Left lung (tissue), 10 donors: ENCODE data around the gene GSK3B. TPM values are rescaled to one million over a fixed set of nuclear protein-coding genes. Genes with fewer than 3 reads are reported as not detected.
"Not testable (repeated sequence)": the region's sequence is repeated elsewhere in the genome, so short reads cannot be mapped to it uniquely, and the experiment has no call there.

Experiments
- ATAC-seq: fragments of 200-7000 bp; cut with Tn5 transposase; one replicate; pipeline ENCODE4 v1.9.1; 2020; ENCODE audit warnings: moderate library complexity
- DNase-seq, 4 donors: peaks; one replicate each; pipeline ENCODE4 v3.0.0-alpha.2; 2013 to 2020
- H3K27ac ChIP-seq, 2 donors: fragments of 200-600 bp; sonication (generic) in 1 of 2; one replicate each; pipeline versions ENCODE4 v1.5.0 to v1.8.0; 2020 to 2021
- H3K27me3 ChIP-seq, 2 donors: fragments of 200-600 bp; sonication (generic) in 1 of 2; one replicate each; pipeline versions ENCODE4 v1.5.0 to v1.8.0; 2020 to 2021
- H3K36me3 ChIP-seq, 2 donors: fragments of 200-600 bp; sonication (generic) in 1 of 2; one replicate each; pipeline versions ENCODE4 v1.5.0 to v1.8.0; 2020 to 2021
- H3K4me1 ChIP-seq, 2 donors: fragments of 200-600 bp; one replicate each; pipeline ENCODE4 v1.8.0; 2021
- H3K4me3 ChIP-seq, 2 donors: fragments of 200-600 bp; sonication (generic) in 1 of 2; one replicate each; pipeline versions ENCODE4 v1.5.0 to v1.8.0; 2020 to 2021; ENCODE audit warnings: mild to moderate bottlenecking in 1 of 2
- H3K9me3 ChIP-seq, 2 donors: fragments of 200-600 bp; sonication (generic) in 1 of 2; one replicate each; pipeline versions ENCODE4 v1.5.0 to v1.8.0; 2020 to 2021
- intact Hi-C, 2 donors: fragments of 100-400 bp; cut with DNase I; formaldehyde crosslinking; loops; one replicate each; pipeline versions ENCODE4 v1.11.2 to v1.14.2; 2022
- polyA plus RNA-seq, 6 donors: library from polyadenylated mRNA; unstranded; fragments of 120-200 nt; gene quantifications; one replicate each; pipeline ENCODE4 v1.2.1, GENCODE V29; 2013; ENCODE audit not compliant: insufficient read length in 6 of 6
- total RNA-seq, 2 donors: library from RNA; stranded (reverse); fragmentation: NEBNext Ultra II Directional; extraction: Animal tissue kit (Norgen Biotek cat#: 25700); gene quantifications; one replicate each; pipeline ENCODE4 v1.2.1, GENCODE V29; 2021
- TF ChIP-seq, protein P1 (sequence below), 2 donors: fragments of 200-600 bp; sonication (generic) in 1 of 2; IDR thresholded peaks; one replicate each; pipeline versions ENCODE4 v1.5.0 to v1.8.0; 2021; ENCODE audit warnings: antibody characterized with exemption in 2 of 2
- donor health status: DM: no; HTN: yes; CAD: no.
- donor health status: DM: no; HTN: no; CAD: no.

Gene GSK3B
- total and polyA plus RNA-seq, 8 donors = 39.2 to 53.0 (median 42.4) TPM

DNA sequence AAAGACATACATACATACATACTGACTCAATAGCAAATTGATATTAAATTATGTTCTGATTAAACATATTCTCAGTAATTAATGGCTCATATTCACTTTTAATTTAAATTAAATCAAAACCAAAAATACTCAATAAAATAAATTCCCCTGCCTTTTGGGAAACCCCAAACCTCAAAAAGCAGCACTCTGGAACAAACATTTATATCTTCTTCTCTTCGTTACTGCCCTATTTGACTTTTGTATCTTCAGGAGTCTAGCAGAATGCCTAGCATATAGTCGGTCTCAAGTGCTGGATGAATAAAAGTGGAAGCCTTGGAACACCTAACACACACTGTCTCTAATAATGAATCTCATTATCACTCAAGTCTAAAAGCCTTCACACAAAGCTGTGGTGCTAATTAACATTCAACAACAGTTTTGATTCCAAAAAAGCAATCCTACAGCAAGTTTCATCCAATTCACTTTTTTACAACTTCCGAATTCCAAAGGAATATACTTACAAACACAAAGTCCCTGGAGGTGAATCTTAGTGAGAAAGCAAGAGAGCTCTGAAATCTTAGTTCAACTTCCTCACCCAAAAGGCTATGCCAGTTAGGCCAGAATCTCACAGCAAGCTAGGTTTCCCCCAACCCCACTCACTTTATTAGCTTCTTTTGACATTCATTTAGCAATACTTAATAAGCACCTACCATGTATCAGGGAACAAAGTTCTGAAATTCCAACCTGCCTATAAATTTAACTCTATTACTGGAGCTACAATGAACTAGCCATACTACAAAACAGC is 35.0 kb downstream of the GSK3B start:
- TF ChIP-seq, protein P1, sequence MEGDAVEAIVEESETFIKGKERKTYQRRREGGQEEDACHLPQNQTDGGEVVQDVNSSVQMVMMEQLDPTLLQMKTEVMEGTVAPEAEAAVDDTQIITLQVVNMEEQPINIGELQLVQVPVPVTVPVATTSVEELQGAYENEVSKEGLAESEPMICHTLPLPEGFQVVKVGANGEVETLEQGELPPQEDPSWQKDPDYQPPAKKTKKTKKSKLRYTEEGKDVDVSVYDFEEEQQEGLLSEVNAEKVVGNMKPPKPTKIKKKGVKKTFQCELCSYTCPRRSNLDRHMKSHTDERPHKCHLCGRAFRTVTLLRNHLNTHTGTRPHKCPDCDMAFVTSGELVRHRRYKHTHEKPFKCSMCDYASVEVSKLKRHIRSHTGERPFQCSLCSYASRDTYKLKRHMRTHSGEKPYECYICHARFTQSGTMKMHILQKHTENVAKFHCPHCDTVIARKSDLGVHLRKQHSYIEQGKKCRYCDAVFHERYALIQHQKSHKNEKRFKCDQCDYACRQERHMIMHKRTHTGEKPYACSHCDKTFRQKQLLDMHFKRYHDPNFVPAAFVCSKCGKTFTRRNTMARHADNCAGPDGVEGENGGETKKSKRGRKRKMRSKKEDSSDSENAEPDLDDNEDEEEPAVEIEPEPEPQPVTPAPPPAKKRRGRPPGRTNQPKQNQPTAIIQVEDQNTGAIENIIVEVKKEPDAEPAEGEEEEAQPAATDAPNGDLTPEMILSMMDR (IDR thresholded peaks at IDR 0.05) = no peak
- DNase-seq = no peak
- intact Hi-C loops = no loop called here
- Histone ChIP-seq H3K4me1 (peaks cover 0 to 12% of the 10 kb centered on the region in 2 donors), H3K27me3 (no peaks in the 10 kb centered on the region), H3K9me3 (no peaks in the 10 kb centered on the region), H3K4me3 (no peak overlapping the region), H3K36me3 (no peaks in the 10 kb centered on the region), H3K27ac (no peak overlapping the region)
- ATAC-seq = no peak

DNA sequence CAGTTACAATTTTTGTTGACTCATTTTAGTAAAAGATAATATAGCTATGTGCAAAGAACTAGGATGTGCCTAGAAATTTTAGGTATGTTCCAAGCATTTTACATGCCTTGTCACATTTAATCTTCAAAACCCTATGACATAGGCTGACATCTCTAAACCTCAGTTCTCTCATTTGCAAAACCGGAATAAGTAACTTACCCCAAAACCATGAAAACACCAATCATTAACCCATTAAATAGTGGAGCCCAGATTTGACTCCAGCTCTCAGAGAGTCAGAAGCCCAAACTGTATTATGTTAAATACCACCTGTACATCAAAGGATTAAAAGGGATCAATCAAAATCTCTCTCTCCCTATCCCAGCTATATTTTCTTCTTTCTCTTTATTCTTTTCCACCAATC is 36.6 kb downstream of the GSK3B start:
- DNase-seq (no peak), ATAC-seq (no peak)
- Histone ChIP-seq H3K4me3 (no peak overlapping the region), H3K4me1 (peaks cover 0 to 14% of the 10 kb centered on the region in 2 donors), H3K27me3 (no peaks in the 10 kb centered on the region), H3K27ac (no peak overlapping the region), H3K36me3 (no peaks in the 10 kb centered on the region), H3K9me3 (no peaks in the 10 kb centered on the region)
- intact Hi-C loops = no loop called here
- TF ChIP-seq, protein P1 (IDR thresholded peaks at IDR 0.05) = no peak

DNA sequence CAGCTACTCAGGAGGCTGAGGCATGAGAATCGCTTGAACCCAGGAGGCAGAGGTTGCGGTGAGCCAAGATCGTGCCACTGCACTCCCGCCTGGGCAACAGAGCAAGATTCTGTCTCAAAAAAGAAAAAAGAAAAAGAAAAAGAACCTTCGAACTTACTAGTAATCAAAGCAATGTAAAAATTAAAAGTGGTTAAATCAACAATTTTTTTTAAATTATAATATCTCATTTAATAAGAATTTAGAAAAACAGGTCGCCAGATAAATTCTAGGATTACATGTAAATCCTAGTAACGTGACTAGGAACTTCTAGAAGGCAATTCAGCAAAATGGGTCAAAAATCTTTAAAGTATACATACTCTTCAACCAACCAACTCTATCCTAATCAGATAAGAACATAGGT is 37.2 kb downstream of the GSK3B start:
- intact Hi-C loops = no loop called here
- Histone ChIP-seq H3K27ac (no peak overlapping the region), H3K36me3 (no peaks in the 10 kb centered on the region), H3K4me3 (no peak overlapping the region), H3K27me3 (no peaks in the 10 kb centered on the region), H3K4me1 (peaks cover 0 to 20% of the 10 kb centered on the region in 2 donors), H3K9me3 (no peaks in the 10 kb centered on the region)
- TF ChIP-seq, protein P1 (IDR thresholded peaks at IDR 0.05) = no peak
- no peak for ATAC-seq
- DNase-seq = no peak

DNA sequence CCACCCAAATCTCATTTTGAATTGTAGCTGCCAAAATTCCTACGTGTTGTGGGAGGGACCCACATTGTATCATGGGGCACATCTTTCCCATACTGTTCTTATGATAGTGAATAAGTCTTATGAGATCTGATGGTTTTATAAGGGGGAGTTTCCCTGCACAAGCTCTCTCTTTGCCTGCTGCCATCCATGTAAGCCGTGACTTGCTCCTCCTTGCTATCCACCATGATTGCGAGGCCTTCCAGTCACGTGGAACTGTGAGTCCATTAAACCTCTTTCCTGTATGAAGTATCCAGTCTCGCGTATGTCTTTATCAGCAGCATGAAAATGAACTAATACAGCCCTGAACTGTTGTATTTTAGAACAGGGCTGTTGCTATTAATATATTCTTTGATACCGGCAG is 40.6 kb downstream of the GSK3B start:
- H3K4me3 ChIP-seq, DNase-seq, intact Hi-C loops, H3K36me3 ChIP-seq, H3K27me3 ChIP-seq, ATAC-seq, H3K9me3 ChIP-seq, H3K27ac ChIP-seq: not testable (repeated sequence)
- H3K4me1 ChIP-seq = peaks cover 12 to 31% of the 10 kb centered on the region in 2 donors

DNA sequence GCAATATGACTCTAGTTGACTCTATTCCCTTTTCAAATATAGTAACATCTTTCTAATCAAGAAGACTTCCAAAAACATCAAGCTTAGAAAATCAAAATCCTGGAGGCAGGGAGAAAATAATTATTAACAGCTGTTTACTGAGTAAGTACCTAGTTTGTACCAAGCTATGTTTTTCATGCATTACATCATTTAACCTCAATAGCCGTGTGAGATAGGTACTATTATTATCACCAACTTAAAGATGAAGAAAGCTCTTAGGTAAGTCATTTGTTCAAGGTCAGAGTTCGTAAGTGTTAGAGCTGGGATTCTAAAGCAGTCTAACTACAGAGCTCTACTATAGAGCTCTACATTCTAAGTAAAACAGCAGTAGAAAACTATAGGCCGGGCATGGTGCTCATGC is 41.6 kb downstream of the GSK3B start:
- TF ChIP-seq, protein P1 (IDR thresholded peaks at IDR 0.05) = no peak
- intact Hi-C loops = no loop called here
- no peak for ATAC-seq

DNA sequence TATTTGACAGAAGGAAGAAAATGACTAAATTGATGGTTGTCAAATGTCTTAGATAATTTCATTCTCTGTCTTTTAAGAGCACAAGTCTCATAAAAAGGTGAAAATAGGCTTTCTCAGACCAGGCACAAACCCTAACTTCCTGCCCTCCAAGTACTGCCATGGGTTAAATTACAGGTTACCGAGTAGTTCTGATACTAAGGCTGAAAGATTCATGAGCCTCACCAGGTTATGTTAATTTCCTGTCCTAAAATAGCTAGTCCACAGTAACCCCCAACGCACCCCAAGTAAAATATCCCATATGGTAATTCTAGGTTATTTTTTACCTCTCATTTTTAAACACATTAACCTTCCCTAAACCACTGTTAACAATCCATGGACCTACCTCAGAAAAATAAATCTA is 42.0 kb downstream of the GSK3B start:
- intact Hi-C loops = no loop called here
- TF ChIP-seq, protein P1 (IDR thresholded peaks at IDR 0.05) = no peak
- Histone ChIP-seq H3K4me3 (no peak overlapping the region), H3K27me3 (no peaks in the 10 kb centered on the region), H3K4me1 (peaks cover 12 to 31% of the 10 kb centered on the region in 2 donors), H3K27ac (no peak overlapping the region), H3K36me3 (no peaks in the 10 kb centered on the region), H3K9me3 (no peaks in the 10 kb centered on the region)
- DNase-seq = no peak
- ATAC-seq = no peak

More for the DNA sequence above, 41.6 kb downstream of the GSK3B start:
- H3K27me3 ChIP-seq = no peaks in the 10 kb centered on the region
- H3K4me1 ChIP-seq = peaks cover 12 to 31% of the 10 kb centered on the region in 2 donors
- H3K9me3 ChIP-seq = no peaks in the 10 kb centered on the region
- no peak overlapping the region for H3K4me3 ChIP-seq
- DNase-seq = no peak
- H3K27ac ChIP-seq = no peak overlapping the region
- no peaks in the 10 kb centered on the region for H3K36me3 ChIP-seq

DNA sequence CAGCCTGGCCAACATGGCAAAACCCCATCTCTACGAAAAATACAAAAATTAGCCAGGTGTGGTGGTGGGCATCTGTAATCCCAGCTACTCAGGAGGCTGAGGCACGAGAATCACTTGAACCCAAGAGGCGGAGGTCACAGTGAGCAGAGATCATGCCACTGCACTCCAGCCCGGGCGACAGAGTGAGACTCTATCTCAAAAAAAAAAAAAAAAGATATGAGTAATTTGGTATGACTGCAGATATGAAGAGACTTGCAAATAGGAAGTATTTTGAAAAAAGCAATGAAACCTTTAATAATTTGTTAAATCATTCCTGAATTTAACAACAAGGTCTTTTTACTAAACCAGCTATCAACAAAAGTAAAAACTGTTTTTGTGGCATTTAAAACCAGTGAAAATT is 42.7 kb downstream of the GSK3B start:
- H3K27me3 ChIP-seq, H3K9me3 ChIP-seq, H3K36me3 ChIP-seq, DNase-seq, H3K4me3 ChIP-seq, intact Hi-C loops, ATAC-seq, H3K27ac ChIP-seq: not testable (repeated sequence)
- H3K4me1 ChIP-seq = peaks cover 12 to 31% of the 10 kb centered on the region in 2 donors
